WI38 (cell line): ENCODE data around the gene AKAP12.

Experiments used
- H3K4me3 ChIP-seq: 2 replicates; pipeline ENCODE4 v1.5.1; 2011; ENCODE audit warnings: low read depth, mild to moderate bottlenecking, control low read depth, low read length
- CTCF ChIP-seq: IDR thresholded peaks from 2 replicates; pipeline ENCODE4 v1.5.1; 2012; ENCODE audit warnings: low read depth, mild to moderate bottlenecking, control low read depth, low read length

AKAP12 gene

GRCh38 chr6:151291722-151292059 is 51.9 kb downstream of the AKAP12 start:
- no peak for TF ChIP-seq CTCF
- no peak overlapping the region for H3K4me3 ChIP-seq

- TF ChIP-seq CTCF: no peak
- no peak overlapping the region for H3K4me3 ChIP-seq
These were observed 53.4 kb downstream of the AKAP12 start for GRCh38 chr6:151292974-151293687.

GRCh38 chr6:151293688-151294016 is 53.9 kb downstream of the AKAP12 start:
- no peak for TF ChIP-seq CTCF
- H3K4me3 ChIP-seq: no peak overlapping the region

- no peak overlapping the region for H3K4me3 ChIP-seq
- TF ChIP-seq CTCF: no peak
These were observed 54.9 kb downstream of the AKAP12 start for GRCh38 chr6:151294561-151295101.

- TF ChIP-seq CTCF: no peak
- no peak overlapping the region for H3K4me3 ChIP-seq
These were observed 58.1 kb downstream of the AKAP12 start for GRCh38 chr6:151297886-151298285.

GRCh38 chr6:151299011-151299410 is 59.2 kb downstream of the AKAP12 start:
- TF ChIP-seq CTCF: no peak
- H3K4me3 ChIP-seq: no peak overlapping the region

GRCh38 chr6:151300267-151300991 is 60.7 kb downstream of the AKAP12 start:
- TF ChIP-seq CTCF: no peak
- no peak overlapping the region for H3K4me3 ChIP-seq
